Kasumi-1 (cell line): Measurements from ENCODE around the gene EPHA6.
A peak's percentile ranks its signal among the peaks of the same experiment; 100 is the strongest.

ENCODE experiments used
- DNase-seq, 2 experiments: peaks; one replicate each; lab custom pipeline; 2025; lab: John Stamatoyannopoulos, UW

EPHA6 gene

GRCh38 chr3:97277708-97278107, 463.3 kb downstream of the EPHA6 start:
- no peak for DNase-seq

- peak; percentile 19 to 32 for DNase-seq
Measured at GRCh38 chr3:97278506-97278905, 464.1 kb downstream of the EPHA6 start.

- no peak for DNase-seq
Measured at GRCh38 chr3:97291901-97292300, 477.5 kb downstream of the EPHA6 start.

GRCh38 chr3:97293596-97294131, 479.3 kb downstream of the EPHA6 start:
- no peak for DNase-seq

GRCh38 chr3:97297032-97297431, 482.6 kb downstream of the EPHA6 start:
- no peak for DNase-seq

- no peak for DNase-seq
Measured at GRCh38 chr3:97301114-97301513, 486.7 kb downstream of the EPHA6 start.

GRCh38 chr3:97306226-97306625, 491.8 kb downstream of the EPHA6 start:
- DNase-seq = no peak

- DNase-seq = no peak
Measured at GRCh38 chr3:97338375-97338774, 524.0 kb downstream of the EPHA6 start.

GRCh38 chr3:97340940-97341339, 526.5 kb downstream of the EPHA6 start:
- DNase-seq = no peak

- no peak for DNase-seq
Measured at GRCh38 chr3:97347780-97348179, 533.4 kb downstream of the EPHA6 start.

GRCh38 chr3:97350971-97351370, 536.6 kb downstream of the EPHA6 start:
- DNase-seq = no peak

- no peak for DNase-seq
Measured at GRCh38 chr3:97353176-97353575, 538.8 kb downstream of the EPHA6 start.

- no peak for DNase-seq
Measured at GRCh38 chr3:97359977-97360376, 545.6 kb downstream of the EPHA6 start.

- no peak for DNase-seq
Measured at GRCh38 chr3:97360804-97361203, 546.4 kb downstream of the EPHA6 start.

- no peak for DNase-seq
Measured at GRCh38 chr3:97384583-97384982, 570.2 kb downstream of the EPHA6 start.

GRCh38 chr3:97388774-97389173, 574.4 kb downstream of the EPHA6 start:
- no peak for DNase-seq

- no peak for DNase-seq
Measured at GRCh38 chr3:97389936-97390335, 575.5 kb downstream of the EPHA6 start.

- no peak for DNase-seq
Measured at GRCh38 chr3:97391167-97391566, 576.8 kb downstream of the EPHA6 start.

GRCh38 chr3:97409612-97410011, 595.2 kb downstream of the EPHA6 start:
- no peak for DNase-seq

GRCh38 chr3:97421565-97421964, 607.2 kb downstream of the EPHA6 start:
- no peak for DNase-seq

GRCh38 chr3:97425002-97425401, 610.6 kb downstream of the EPHA6 start:
- DNase-seq = no peak

- DNase-seq = no peak
Measured at GRCh38 chr3:97430601-97431000, 616.2 kb downstream of the EPHA6 start.

GRCh38 chr3:97432914-97433313, 618.5 kb downstream of the EPHA6 start:
- no peak for DNase-seq

- no peak for DNase-seq
Measured at GRCh38 chr3:97438131-97438530, 623.7 kb downstream of the EPHA6 start.

GRCh38 chr3:97439373-97439772, 625.0 kb downstream of the EPHA6 start:
- DNase-seq = no peak
